H9 (cell line): ENCODE results near the gene CPXM2. TPM values are rescaled to one million over a fixed set of nuclear protein-coding genes. Genes with fewer than 3 reads are reported as not detected.

ENCODE experiments used
- DNase-seq: peaks from one replicate; pipeline ENCODE4 v3.0.0-alpha.2; 2017
- H2AFZ ChIP-seq: one replicate; pipeline ENCODE4 v1.6.1; 2013; ENCODE audit warnings: mild to moderate bottlenecking, low read length, control low read depth, moderate library complexity
- H2AK5ac ChIP-seq: 2 replicates; pipeline ENCODE4 v1.6.1; 2013; ENCODE audit warnings: low read length, control low read depth, mixed read lengths; ENCODE audit not compliant: insufficient read length
- H2BK120ac ChIP-seq: one replicate; pipeline ENCODE4 v1.6.1; 2013; ENCODE audit warnings: low read depth, mild to moderate bottlenecking, low read length, control low read depth, inconsistent platforms; ENCODE audit not compliant: poor library complexity, severe bottlenecking
- H2BK12ac ChIP-seq: 2 replicates; pipeline ENCODE4 v1.6.1; 2013; ENCODE audit warnings: low read length, control low read depth, mixed read lengths, low read depth; ENCODE audit not compliant: insufficient read length
- H2BK15ac ChIP-seq: 2 replicates; pipeline ENCODE4 v1.6.1; 2013; ENCODE audit warnings: low read depth, low read length, control low read depth
- H2BK20ac ChIP-seq: one replicate; pipeline ENCODE4 v1.6.1; 2013; ENCODE audit warnings: low read depth, mild to moderate bottlenecking, low read length, control low read depth, inconsistent platforms; ENCODE audit not compliant: poor library complexity, severe bottlenecking
- H2BK5ac ChIP-seq: 2 replicates; pipeline ENCODE4 v1.6.1; 2013; ENCODE audit warnings: low read length, control low read depth, mixed read lengths; ENCODE audit not compliant: insufficient read length
- H3K14ac ChIP-seq: 2 replicates; pipeline ENCODE4 v1.6.1; 2013; ENCODE audit warnings: low read length, control low read depth; ENCODE audit not compliant: insufficient read depth
- H3K18ac ChIP-seq: 2 replicates; pipeline ENCODE4 v1.6.1; 2013; ENCODE audit warnings: low read depth, mild to moderate bottlenecking, mixed read lengths, low read length, control low read depth; ENCODE audit not compliant: insufficient read length
- H3K23ac ChIP-seq: 2 replicates; pipeline ENCODE4 v1.6.1; 2013; ENCODE audit warnings: low read length, control low read depth, mixed read lengths, low read depth; ENCODE audit not compliant: insufficient read length
- H3K23me2 ChIP-seq: 2 replicates; pipeline ENCODE4 v1.6.1; 2013; ENCODE audit warnings: low read depth, mild to moderate bottlenecking, mixed read lengths, low read length, control low read depth; ENCODE audit not compliant: insufficient read length, poor library complexity, severe bottlenecking
- H3K27ac ChIP-seq: 2 replicates; pipeline ENCODE4 v1.5.1; 2013; ENCODE audit warnings: low read length, control low read depth, mixed read lengths, low read depth; ENCODE audit not compliant: insufficient read length
- H3K27me3 ChIP-seq: 2 replicates; pipeline ENCODE4 v1.6.1; 2013; ENCODE audit warnings: low read length, control low read depth, inconsistent platforms; ENCODE audit not compliant: insufficient read depth
- H3K4ac ChIP-seq: 2 replicates; pipeline ENCODE4 v1.6.1; 2013; ENCODE audit warnings: low read depth, mild to moderate bottlenecking, control low read depth, inconsistent platforms, low read length, moderate library complexity
- H3K4me1 ChIP-seq: 2 replicates; pipeline ENCODE4 v1.6.1; 2013; ENCODE audit warnings: low read length, control low read depth, inconsistent platforms; ENCODE audit not compliant: insufficient read depth
- H3K4me2 ChIP-seq: 2 replicates; pipeline ENCODE4 v1.6.1; 2013; ENCODE audit warnings: low read length, control low read depth, mixed read lengths; ENCODE audit not compliant: insufficient read length, insufficient read depth
- H3K56ac ChIP-seq: 2 replicates; pipeline ENCODE4 v1.6.1; 2013; ENCODE audit warnings: low read depth, mild to moderate bottlenecking, mixed read lengths, low read length, control low read depth; ENCODE audit not compliant: insufficient read length
- H3K79me1 ChIP-seq: 2 replicates; pipeline ENCODE4 v1.6.1; 2013; ENCODE audit warnings: low read depth, mild to moderate bottlenecking, moderate library complexity, low read length, control low read depth, inconsistent platforms; ENCODE audit not compliant: insufficient read depth, poor library complexity, severe bottlenecking
- H3K79me2 ChIP-seq: 2 replicates; pipeline ENCODE4 v1.6.1; 2013; ENCODE audit warnings: low read length, control low read depth, inconsistent platforms; ENCODE audit not compliant: insufficient read depth
- H3K9ac ChIP-seq: 2 replicates; pipeline ENCODE4 v1.6.1; 2013; ENCODE audit warnings: low read length, control low read depth, mixed read lengths; ENCODE audit not compliant: insufficient read length; ENCODE audit errors: extremely low read depth
- H3K9me3 ChIP-seq: one replicate; pipeline ENCODE4 v1.6.1; 2013; ENCODE audit warnings: low read depth, low read length, inconsistent platforms; ENCODE audit not compliant: control insufficient read depth
- H3T11ph ChIP-seq: one replicate; pipeline ENCODE4 v1.6.1; 2013; ENCODE audit warnings: mild to moderate bottlenecking, low read length, control low read depth, inconsistent platforms
- H4K20me1 ChIP-seq: one replicate; pipeline ENCODE4 v1.6.1; 2013; ENCODE audit not compliant: control insufficient read depth, insufficient read length, insufficient read depth
- H4K5ac ChIP-seq: 2 replicates; pipeline ENCODE4 v1.6.1; 2013; ENCODE audit warnings: low read depth, mild to moderate bottlenecking, mixed read lengths, low read length, control low read depth; ENCODE audit not compliant: insufficient read length
- H4K8ac ChIP-seq: replicated peaks from 2 replicates; pipeline ENCODE4 v1.6.1; 2013; ENCODE audit warnings: low read length, control low read depth, mixed read lengths, low read depth; ENCODE audit not compliant: insufficient read length
- H4K91ac ChIP-seq: 2 replicates; pipeline ENCODE4 v1.6.1; 2013; ENCODE audit warnings: low read depth, mild to moderate bottlenecking, moderate library complexity, mixed read lengths, low read length, control low read depth; ENCODE audit not compliant: insufficient read length
- H3K27ac Mint-ChIP-seq, 3 experiments: 2 replicates in 2 of 3; 3 replicates in 1 of 3; pipeline ENCODE4 v1.8.0; 2020 to 2021; ENCODE audit warnings: mixed read lengths in 3 of 3, mild to moderate bottlenecking in 1 of 3, moderate library complexity in 1 of 3
- H3K27me3 Mint-ChIP-seq: 2 replicates; pipeline ENCODE4 v1.8.0; 2021; ENCODE audit warnings: low read depth, mild to moderate bottlenecking, moderate library complexity, mixed read lengths
- H3K36me3 Mint-ChIP-seq, 3 experiments: 2 replicates in 2 of 3; 3 replicates in 1 of 3; pipeline ENCODE4 v1.8.0; 2020 to 2021; ENCODE audit warnings: low read depth in 3 of 3, mixed read lengths in 3 of 3; ENCODE audit not compliant: insufficient read depth in 1 of 3
- H3K4me1 Mint-ChIP-seq, 2 experiments: 2 replicates each; pipeline ENCODE4 v1.8.0; 2020; ENCODE audit warnings: mixed read lengths in 2 of 2
- H3K4me3 Mint-ChIP-seq, 2 experiments: 2 replicates in 1 of 2; 3 replicates in 1 of 2; pipeline ENCODE4 v1.8.0; 2020 to 2021; ENCODE audit warnings: mild to moderate bottlenecking in 2 of 2, mixed read lengths in 2 of 2, moderate library complexity in 1 of 2
- H3K9me3 Mint-ChIP-seq, 2 experiments: 2 replicates in 1 of 2; 3 replicates in 1 of 2; pipeline ENCODE4 v1.8.0; 2020; ENCODE audit warnings: mild to moderate bottlenecking in 2 of 2, mixed read lengths in 2 of 2, moderate library complexity in 1 of 2
- CTCF ChIP-seq: fragments of 200-600 bp; sonication (generic); conservative IDR thresholded peaks from 3 replicates; pipeline ENCODE4 v1.8.0; 2021; ENCODE audit warnings: antibody characterized with exemption, mild to moderate bottlenecking
- WGBS: extraction: QIAGEN DNeasy Blood & Tissue Kit; methylation state at CpG from one replicate; pipeline ENCODE4 v1.1.7; 2013; ENCODE audit warnings: missing lambda C conversion rate, low lambda C conversion rate, mixed read lengths; ENCODE audit not compliant: insufficient read length; ENCODE audit errors: extremely low coverage; 5-methylcytosine and 5-hydroxymethylcytosine counted together
- total RNA-seq: library from RNA; stranded (reverse); gene quantifications from 2 replicates; pipeline ENCODE4 v1.2.1, GENCODE V29; 2021

CPXM2 gene
- total RNA-seq, 1 experiment from 2014 or later = 1.7 TPM

- Histone ChIP-seq H3K23me2 (no peaks in the 10 kb centered on the region), H3K56ac (no peak overlapping the region), H4K8ac (no peak overlapping the region), H2BK15ac (no peak overlapping the region), H3K14ac (no peak overlapping the region), H2BK120ac (no peak overlapping the region), H2AFZ (no peak overlapping the region), H2BK20ac (no peak overlapping the region), H3K4me2 (no peak overlapping the region), H3K18ac (no peak overlapping the region), H3K9me3 (no peaks in the 10 kb centered on the region), H3K79me1 (no peaks in the 10 kb centered on the region), H3K27me3 (no peaks in the 10 kb centered on the region), H3K23ac (no peak overlapping the region), H4K5ac (no peak overlapping the region), H3K9ac (no peak overlapping the region), H4K20me1 (no peaks in the 10 kb centered on the region), H3K4ac (no peak overlapping the region), H2AK5ac (no peak overlapping the region), H4K91ac (no peak overlapping the region), H3K4me1 (peaks cover 3% of the 10 kb centered on the region; the same call in 1 of the 2 replicates), H3T11ph (no peak overlapping the region), H3K79me2 (no peaks in the 10 kb centered on the region; the same call in 1 of the 2 replicates), H3K27ac (no peak overlapping the region), H2BK12ac (no peak overlapping the region), H2BK5ac (no peak overlapping the region)
- H3K27me3 Mint-ChIP-seq = no peaks in the 10 kb centered on the region
- no peak for DNase-seq
- WGBS = no CpG with 5 or more reads among the region's 4 CpGs
- no peak overlapping the region for H3K4me3 Mint-ChIP-seq
- H3K27ac Mint-ChIP-seq = no peak overlapping the region
- no peak for TF ChIP-seq CTCF
- peaks cover 8 to 20% of the 10 kb centered on the region in 2 experiments for H3K4me1 Mint-ChIP-seq
- H3K36me3 Mint-ChIP-seq = peaks cover 3 to 13% (median 5%) of the 10 kb centered on the region in 3 experiments; a peak in 5 of 7 replicates
- peaks cover 0 to 3% of the 10 kb centered on the region in 2 experiments; a peak in 2 of 5 replicates for H3K9me3 Mint-ChIP-seq
Measured at GRCh38 chr10:123882177-123882576, 9.4 kb downstream of the CPXM2 start.
